HG03575 (cell line): ENCODE data around the gene NANOG.
"Not testable (repeated sequence)": the region's sequence is repeated elsewhere in the genome, so short reads cannot be mapped to it uniquely, and the experiment has no call there.

ENCODE experiments used
- ATAC-seq: cut with Tn5 transposase; IDR thresholded peaks from one replicate; pipeline ENCODE4 v1.9.1; 2021; ENCODE audit not compliant: unreplicated experiment, insufficient number of reproducible peaks, low FRiP score; ENCODE audit errors: extremely low read depth

NANOG gene

DNA sequence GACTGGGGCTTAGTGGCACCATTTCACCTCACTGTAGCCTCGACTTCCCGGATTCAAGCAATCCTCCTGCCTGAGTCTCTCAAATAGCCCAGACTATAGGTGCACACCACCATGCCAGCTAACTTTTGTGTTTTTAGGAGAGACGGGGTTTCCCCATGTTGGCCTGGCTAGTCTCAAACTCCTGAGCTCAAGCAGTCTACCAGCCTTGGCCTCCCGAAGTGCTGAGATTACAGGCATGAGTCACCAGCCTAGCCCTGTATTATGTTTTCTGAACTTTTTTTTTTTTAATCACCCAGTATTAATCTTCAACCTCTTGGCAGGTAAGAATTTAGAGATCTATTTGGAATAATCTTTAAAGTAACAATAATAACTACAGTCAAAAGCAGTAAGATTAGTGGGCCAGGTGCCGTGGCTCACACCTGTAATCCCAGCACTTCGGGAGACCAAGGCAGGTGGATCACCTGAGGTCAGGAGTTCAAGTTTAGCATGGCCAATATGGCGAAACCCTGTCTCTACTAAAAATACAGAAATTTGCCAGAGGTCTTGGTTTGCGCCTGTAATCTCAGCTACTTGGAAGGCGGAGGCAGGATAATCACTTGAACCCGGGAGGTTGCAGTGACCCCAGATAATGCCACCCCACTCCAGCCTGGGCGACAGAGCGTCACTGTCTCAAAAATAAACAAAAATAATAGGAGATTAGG is 8.6 kb downstream of the NANOG start:
- no peak for ATAC-seq

DNA sequence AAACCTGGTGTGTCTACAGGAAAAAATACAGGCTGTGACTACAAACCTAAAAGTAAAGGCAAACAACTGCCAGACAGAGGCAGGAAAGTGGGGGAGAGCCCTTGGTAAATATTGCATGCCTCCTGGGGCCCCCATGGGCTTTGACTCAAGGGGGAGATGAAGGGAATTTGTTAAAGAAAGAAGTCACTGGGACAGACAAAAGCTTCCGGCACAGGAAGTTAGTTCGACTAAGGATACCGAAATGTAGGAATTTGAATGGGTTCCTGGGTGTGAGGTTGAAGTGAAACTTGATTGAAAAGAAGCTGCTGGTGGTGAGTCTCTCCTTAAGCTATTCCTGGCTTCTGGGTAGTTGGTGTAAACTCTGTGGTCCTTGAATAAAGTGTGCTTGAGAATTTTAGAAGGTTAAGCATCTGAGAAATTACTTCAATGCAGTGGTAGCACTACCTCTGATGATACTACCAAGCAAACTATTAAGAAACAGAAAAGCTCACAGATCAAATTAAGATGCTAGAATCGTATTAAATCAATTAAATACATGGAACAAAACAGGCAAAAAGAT is 9.6 kb downstream of the NANOG start:
- not testable (repeated sequence) for ATAC-seq

DNA sequence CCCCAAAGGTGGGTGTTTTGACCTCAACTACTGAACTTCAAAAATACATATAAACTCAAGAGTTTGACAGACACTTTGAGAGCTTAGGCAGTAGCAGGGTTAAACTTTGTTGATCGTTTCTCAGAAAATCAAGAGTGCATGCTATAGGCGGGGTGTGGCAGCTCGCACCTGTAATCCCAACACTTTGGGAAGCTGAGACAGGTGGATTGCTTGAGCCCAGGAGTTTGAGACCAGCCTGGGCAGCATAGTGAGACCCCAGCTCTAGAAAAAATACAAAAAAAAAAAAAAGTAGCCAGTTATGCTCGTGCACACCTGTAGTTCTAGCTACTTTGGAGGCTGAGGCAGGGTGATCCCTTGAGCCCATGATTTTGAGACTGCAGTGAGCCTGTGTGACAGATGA is 12.3 kb downstream of the NANOG start:
- ATAC-seq = no peak

DNA sequence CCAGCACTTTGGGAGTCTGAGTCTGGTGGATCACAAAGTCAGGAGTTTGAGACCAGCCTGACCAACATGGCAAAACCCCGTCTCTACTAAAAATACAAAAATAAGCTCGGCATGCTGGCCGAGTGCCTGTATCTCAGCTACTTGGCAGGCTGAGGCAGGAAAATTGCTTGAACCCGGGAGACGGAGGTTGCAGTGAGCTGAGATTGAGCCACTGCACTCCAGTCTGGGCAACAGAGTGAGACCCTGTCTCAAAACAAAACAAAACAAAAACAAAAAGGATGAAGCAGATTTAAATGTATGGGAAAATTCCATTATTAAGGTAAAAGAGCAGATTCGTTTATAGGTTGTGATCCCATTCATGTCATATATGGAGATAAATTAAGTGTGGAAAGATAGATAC is 17.1 kb downstream of the NANOG start:
- ATAC-seq = not testable (repeated sequence)

DNA sequence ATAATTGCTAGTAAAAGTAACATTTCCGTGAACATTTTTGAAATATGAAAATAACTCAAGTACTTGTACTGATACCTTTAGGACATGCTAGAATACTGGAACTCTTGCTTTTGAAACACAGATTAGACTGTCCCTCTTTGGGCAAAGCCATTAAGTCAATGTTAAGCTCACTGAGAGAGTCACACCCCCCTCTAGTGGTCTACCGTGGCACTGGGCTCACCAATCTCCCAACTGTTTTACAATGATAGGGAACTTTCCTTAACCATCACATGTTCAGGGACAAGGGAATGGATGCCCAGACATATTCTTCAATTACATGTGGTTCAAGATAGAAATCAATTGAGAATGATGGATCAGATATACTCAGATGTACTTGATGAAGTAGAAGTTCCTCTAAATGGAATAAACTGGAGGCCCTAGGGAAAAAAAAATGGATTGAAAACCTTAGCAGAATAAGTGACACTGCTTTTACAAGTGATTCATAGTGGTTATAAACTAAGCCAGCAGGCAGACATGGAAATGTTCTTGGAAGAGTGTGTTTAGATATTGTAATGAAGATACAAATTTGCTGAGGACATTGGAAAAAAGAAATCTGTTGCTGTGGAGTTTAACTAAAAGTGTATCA is 17.8 kb downstream of the NANOG start:
- ATAC-seq = no peak

DNA sequence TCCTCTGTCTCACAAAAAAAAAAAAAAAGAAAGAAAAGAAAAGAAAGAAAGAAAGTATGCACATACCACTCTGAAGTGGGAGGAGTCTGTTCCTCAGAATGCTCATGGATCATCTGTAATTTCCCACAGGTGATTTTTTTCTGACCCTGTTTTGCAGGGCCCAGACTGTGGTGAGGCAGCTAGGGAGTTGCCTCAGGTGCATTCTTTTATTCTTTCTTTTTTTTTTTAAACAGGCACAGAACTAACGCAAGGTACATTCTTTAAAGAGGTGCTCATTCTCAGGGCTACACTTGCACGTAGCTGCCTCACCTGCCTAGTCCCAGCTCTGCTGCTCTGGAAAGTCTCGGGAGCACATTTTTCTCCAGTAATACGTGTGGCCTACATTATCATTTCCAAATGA is 36.6 kb downstream of the NANOG start:
- ATAC-seq = not testable (repeated sequence)

DNA sequence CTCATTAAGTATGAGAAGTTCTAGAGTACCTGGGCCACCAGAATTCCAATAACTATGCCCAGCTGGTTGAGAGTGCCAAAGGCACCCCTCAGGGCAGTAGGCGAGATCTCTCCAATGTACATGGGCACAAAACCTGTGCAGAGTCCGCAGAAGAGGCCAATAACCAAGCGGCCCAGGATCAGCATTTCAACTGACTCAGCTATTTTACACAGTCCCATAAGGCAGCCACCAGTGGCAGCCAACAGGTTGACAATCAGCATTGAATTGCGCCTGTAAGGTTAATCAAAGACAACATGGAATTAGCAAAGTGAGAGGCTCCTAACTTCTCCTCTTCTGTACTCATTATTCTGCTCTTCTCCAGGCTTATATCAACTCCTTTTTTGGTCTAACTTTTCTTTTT is 40.5 kb downstream of the NANOG start:
- not testable (repeated sequence) for ATAC-seq

DNA sequence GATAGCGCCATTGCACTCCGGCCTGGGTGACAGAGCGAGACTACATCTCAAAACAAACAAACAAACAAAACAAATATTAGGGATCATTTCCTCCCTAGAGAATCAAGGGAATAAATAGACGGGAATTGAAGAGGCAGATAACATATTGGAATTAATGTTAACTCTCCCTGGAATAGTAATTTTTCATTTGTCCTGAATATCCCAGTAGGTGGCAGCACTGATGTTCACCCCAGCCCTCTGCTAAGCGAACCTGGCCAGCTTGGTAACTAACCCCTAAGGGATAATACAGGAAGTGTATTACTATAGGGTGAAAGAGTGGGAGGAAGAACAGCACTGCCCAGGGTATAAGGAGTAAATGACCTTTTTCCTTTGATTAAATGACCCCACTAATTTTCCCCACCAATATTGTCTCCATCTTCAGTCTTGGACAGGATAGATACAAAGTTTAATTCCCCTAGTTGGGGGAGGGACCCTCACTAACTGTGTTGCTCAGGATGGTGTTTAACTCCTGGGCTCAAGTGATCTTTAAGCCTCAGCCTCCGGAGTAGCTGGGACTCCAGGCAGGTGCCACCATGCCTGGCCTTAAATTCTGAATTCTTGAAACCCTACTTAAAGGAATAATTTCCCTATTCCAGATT is 43.0 kb downstream of the NANOG start:
- no peak for ATAC-seq

DNA sequence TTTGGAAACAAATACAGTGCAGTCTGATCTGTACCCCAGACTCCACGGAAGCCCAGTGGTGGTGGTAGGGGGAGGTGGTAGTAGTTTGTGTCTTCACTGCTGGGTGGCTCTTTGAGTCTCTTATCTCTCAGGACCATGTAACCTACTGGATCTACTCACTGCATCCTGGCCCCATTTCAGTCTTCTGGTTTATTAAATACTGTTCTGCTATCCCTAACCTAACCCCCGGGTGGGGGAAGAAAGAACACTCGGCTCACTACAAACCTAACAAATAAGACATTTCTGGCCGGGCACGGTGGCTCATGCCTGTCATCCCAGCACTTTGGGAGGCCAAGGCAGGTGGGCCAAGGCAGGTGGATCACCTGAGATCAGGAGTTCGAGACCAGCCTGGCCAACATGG is 44.0 kb downstream of the NANOG start:
- ATAC-seq = not testable (repeated sequence)

DNA sequence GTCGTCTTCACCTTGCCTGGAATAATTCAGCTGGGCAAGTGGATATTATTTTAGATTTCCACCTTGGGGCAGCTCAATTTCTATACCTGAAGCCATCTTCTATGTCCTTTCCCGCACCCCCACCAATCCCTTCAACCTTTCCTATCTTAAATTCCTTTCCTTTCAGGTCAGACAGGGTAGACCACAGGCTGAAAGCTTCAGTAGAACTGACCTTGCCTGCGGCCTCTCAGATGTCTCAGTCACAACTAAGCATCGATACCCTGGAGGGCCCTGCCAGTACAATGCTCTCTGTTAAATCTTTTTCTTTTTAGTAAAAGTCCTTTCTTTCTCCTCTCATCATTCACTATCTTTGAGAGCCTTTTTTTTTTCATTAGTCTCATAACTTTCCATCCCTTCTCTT is 44.6 kb downstream of the NANOG start:
- no peak for ATAC-seq

DNA sequence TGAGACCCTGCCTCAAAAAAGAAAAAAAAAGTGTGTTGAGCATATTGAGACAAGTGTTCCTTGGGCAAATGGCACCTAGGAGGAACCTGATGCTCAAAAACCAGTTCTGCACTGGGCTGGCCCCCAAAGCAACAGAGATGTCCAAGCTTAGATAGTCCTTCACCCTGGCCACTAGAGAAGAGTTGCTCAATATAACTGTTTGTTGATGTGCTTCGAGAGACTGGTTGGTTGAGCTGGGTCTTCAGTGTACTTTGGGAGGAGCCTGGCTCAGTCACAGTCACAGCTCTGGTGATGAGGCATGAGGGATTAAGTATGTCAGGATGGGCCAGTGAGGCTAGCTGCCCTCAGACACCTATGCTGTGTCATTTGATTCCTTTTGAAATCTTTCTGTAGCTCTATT is 45.5 kb downstream of the NANOG start:
- no peak for ATAC-seq

DNA sequence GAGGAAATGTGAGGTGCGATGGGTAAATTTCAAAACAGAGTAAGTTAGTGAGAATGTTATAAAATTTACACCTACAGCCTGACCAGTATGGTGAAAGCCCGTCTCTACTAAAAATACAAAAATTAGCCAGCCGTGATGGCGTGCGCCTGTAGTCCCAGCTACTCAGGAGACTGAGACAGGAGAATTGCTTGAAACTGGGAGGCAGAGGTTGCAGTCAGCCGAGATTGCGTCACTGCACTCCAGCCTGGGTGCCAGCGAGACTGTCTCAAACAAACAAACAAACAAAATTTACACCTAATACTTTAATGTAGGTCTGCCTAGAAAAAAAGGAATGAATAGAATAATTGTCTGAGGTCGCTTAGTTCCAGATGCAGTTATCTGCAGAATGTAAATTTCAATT is 45.9 kb downstream of the NANOG start:
- no peak for ATAC-seq

DNA sequence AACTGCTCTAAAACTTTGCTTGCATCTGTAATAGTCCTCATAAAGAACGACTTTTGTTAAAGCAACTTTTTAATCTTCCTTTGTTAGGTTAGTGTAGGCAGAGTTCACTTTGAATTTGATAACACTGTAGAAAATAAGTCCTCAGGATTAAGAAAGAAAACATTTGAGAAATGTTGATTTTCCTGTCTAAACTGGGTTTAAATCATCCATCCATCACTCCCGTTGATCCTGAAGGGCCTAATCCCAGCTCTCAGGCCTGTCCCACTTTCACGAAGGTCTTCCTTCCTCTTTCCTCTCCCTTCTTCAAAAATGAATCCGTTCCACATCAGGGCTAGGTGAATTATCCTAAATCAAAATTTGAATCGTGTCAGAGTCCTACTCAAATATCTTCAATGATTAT is 46.6 kb downstream of the NANOG start:
- no peak for ATAC-seq

DNA sequence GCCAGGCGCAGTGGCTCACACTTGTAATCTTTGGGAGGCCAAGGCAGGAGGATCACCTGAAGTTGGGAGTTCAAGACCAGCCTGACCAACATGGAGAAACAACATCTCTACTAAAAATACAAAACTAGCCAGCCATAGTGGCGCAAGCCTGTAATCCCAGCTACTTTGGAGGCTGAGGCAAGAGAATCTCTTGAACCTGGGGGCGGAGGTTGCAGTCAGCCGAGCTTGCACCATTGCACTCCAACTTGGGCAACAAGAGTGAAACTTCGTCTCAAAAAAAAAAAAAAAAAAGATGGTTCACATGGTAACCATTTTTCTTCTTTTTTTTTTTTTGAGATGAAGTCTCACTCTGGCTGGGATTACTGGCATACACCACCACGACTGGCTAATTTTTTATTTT is 48.2 kb downstream of the NANOG start:
- no peak for ATAC-seq

DNA sequence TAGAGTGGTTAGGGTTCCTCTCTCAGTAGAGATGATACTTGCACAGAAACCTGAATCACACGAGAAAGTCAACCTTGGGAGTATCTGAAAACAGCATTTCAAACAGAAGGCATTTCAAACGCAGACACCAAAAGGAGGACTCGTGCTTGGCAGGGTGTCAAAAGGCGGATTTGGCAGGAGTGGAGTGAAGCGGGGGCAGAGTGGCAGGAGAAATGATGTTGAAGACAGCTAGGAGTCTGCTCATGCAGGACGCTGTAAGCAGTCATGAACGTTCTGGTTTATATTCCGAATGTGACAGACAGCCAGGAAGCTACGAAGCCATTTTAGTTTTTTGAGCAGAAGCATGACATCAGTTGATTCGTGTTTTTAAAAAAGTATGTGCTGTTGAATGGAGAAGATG is 50.0 kb downstream of the NANOG start:
- ATAC-seq = not testable (repeated sequence)

DNA sequence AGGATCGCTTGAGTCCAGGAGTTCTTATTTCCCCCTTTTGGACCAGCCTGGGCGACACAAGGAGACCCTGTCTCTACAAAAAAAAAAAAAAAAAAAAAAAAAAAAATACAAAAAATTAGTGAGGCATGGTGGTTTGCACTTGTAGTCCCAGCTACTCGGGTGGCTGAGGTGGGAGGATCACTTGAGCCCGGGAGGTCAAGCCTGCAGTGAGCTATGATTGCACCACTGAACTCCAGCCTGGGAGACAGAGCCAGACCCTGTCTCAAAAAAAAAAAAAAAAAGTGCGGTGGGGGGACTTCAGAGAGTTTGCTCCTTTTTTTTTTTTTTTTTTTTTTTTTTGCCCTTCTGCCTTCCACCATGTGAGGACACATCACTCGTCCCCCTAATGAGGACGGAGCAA is 50.6 kb downstream of the NANOG start:
- ATAC-seq = not testable (repeated sequence)

DNA sequence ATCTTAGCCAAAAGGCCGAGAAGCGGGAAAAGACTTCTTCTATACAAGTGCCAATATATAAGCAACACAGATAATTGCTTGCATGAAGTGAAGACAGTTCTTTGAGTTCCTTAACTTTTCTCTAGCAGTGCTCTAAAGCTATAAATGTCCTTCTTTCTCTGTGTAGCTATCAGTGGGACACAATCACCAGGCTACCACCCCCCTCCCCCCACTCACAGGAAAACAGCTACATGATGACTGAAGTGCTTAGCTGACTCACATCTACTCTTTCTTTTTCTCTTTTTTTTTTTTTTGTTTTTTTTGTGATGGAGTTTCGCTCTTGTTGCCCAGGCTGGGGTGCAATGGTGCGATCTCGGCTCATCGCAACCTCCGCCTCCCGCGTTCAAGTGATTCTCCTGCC is 53.2 kb downstream of the NANOG start:
- ATAC-seq = not testable (repeated sequence)

DNA sequence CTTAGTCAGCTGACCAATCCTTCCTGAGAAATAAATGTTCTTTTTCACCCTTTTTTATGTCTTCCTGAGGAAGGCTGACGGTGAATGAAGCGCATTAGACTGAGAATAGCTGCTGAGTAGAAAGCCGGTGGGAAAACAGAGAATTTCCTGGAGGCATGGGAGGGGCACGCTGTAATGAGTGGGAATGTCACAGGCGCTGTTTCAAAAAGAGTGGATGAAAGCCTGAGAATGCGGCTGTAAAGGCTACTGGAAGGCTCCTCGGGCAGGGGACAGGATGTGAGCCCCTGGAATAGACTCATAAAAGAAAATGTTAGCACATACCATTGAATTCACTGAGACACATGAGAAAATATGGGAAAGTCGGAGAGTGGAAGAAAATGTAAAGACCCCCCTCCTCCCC is 53.9 kb downstream of the NANOG start:
- not testable (repeated sequence) for ATAC-seq

DNA sequence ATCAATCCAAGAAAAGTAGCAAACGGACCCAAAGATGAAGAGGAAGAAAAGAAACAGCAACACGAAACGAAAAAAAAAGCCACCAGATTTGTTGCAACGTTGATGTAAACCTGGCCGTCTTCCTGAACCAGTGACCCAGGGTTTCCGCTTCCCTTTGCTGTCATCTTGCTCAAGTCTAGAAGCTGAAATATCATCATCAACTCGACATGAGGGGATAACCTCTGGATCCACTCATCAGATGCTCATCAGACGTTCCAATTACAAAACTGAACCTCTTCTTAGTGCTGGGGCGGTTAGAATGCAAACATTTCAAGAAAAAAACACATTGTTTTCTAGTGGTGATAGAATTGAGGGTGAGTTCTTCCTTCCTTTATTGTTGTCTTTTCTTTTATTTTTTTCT is 54.4 kb downstream of the NANOG start:
- not testable (repeated sequence) for ATAC-seq

DNA sequence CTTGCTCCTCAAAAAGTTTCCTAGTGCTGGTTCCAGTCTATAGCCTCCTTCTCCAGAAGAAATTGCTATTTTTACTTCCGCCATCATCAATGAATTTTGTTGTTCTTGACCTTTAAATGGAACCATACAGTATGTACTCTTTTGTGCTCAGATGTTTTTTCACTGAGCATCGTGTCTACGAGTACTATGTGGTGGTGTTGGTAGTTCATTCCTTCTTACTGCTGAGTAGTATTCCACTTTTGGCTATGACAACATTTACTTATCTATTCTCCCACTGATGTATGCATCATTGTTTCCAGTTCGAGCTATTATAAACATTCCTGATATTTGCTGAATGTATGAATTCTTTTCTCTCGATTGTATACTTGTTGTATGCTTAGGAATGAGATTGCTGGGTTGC is 54.9 kb downstream of the NANOG start:
- no peak for ATAC-seq
